Endometrial microvascular endothelial cells (primary cell): Measurements from ENCODE around the gene TMOD1. TPM values are rescaled to one million over a fixed set of nuclear protein-coding genes. Genes with fewer than 3 reads are reported as not detected.

Source experiments
- in situ Hi-C: cut with HindIII; loops from 2 replicates; pipeline ENCODE4 v1.10.0; 2017; ENCODE audit warnings: low sequenced_read_pairs, low pct_unique_long_range_greater_than_20kb; ENCODE audit errors: inconsistent ontology term
- total RNA-seq: library from RNA; depleted of rRNA; stranded (reverse); fragments of >200 nt; gene quantifications from one replicate; pipeline ENCODE4 v1.2.3, GENCODE V29; 2015; ENCODE audit errors: inconsistent ontology term

Gene TMOD1
- total RNA-seq, 1 donor from 2014 or later = 0.56 TPM

- in situ Hi-C loops = no loop called here
Observed at GRCh38 chr9:97640325-97640724, 138.9 kb downstream of the TMOD1 start.

- in situ Hi-C loops = no loop called here
Observed at GRCh38 chr9:97645720-97646119, 144.3 kb downstream of the TMOD1 start.

- in situ Hi-C loops = no loop called here
Observed at GRCh38 chr9:97647996-97648395, 146.5 kb downstream of the TMOD1 start.

Other genes with a start within 250 kb of the TMOD1 start
- 0.37 TPM for gene CCDC180, start 194.0 kb upstream of the TMOD1 start, total RNA-seq
- 16.7 TPM for gene TDRD7, start 89.6 kb upstream of the TMOD1 start, total RNA-seq
- 9.5 TPM for gene TSTD2, start 131.7 kb downstream of the TMOD1 start, total RNA-seq
- 41.4 TPM for gene NCBP1, start 132.2 kb downstream of the TMOD1 start, total RNA-seq
- gene XPA, start 195.7 kb downstream of the TMOD1 start, total RNA-seq = 7.2 TPM